GM12878 (cell line): ENCODE results near the gene ISG20. TPM values are rescaled to one million over a fixed set of nuclear protein-coding genes. Genes with fewer than 3 reads are reported as not detected.

Experiments used
- ATAC-seq: fragments of 200-7000 bp; cut with Tn5 transposase; 3 replicates; pipeline ENCODE4 v1.9.1; 2020; ENCODE audit warnings: mild to moderate bottlenecking, moderate library complexity
- BruUV-seq: library from RNA; stranded (reverse); fragments of 400-500 nt; replicated peaks from 2 replicates; lab custom pipeline; 2021; lab: Mats Ljungman, UMichigan
- CTCF ChIA-PET: fragments of 300-600 bp; sonication (Branson Sonifier 250); formaldehyde crosslinking; extraction: SDS; loops from one replicate; lab custom pipeline; 2021; ENCODE audit warnings: inconsistent platforms; lab: Yijun Ruan, JAX
- POLR2A ChIA-PET: fragments of 350-600 bp; formaldehyde crosslinking; extraction: SDS; loops from one replicate; lab custom pipeline; 2021; ENCODE audit warnings: inconsistent platforms; lab: Charles Lee
- RAD21 ChIA-PET: fragments of 300-600 bp; sonication (Branson Sonifier 250); formaldehyde crosslinking; loops from one replicate; lab custom pipeline; 2023; ENCODE audit warnings: antibody characterized with exemption; ENCODE audit not compliant: unreplicated experiment; lab: Charles Lee
- SMC1A ChIA-PET: fragments of 300-600 bp; sonication (Branson Sonifier 250); formaldehyde crosslinking; loops from one replicate; lab custom pipeline; 2023; ENCODE audit not compliant: unreplicated experiment, uncharacterized antibody; lab: Charles Lee
- DNase-seq: peaks from one replicate; pipeline ENCODE4 v3.0.0-alpha.2; 2011; ENCODE audit warnings: low read depth, low spot score
- FAIRE-seq: peaks from 3 replicates; lab custom pipeline; 2011; peaks lifted over from hg19 to GRCh38; lab: Jason Lieb, UNC
- H2AFZ ChIP-seq: 2 replicates; pipeline ENCODE4 v1.6.0; 2011; ENCODE audit warnings: low read depth, low read length, control low read depth; ENCODE audit not compliant: control insufficient read depth
- H3K27ac ChIP-seq: 2 replicates; pipeline ENCODE4 v1.5.1; 2011; ENCODE audit warnings: control low read depth; ENCODE audit not compliant: control insufficient read depth, insufficient read depth
- H3K27me3 ChIP-seq, 2 experiments: replicated peaks in 1 of 2; 2 replicates each; pipeline versions ENCODE4 v1.6.0 to v1.6.1; 2011; ENCODE audit warnings: low read length in 1 of 2; ENCODE audit not compliant: control insufficient read depth in 2 of 2, insufficient read depth in 2 of 2
- H3K36me3 ChIP-seq, 2 experiments: 2 replicates each; pipeline ENCODE4 v1.5.1; 2011; ENCODE audit warnings: low read length in 1 of 2; ENCODE audit not compliant: control insufficient read depth in 2 of 2, insufficient read depth in 2 of 2
- H3K4me1 ChIP-seq: 2 replicates; pipeline ENCODE4 v1.6.1; 2011; ENCODE audit warnings: mild to moderate bottlenecking, low read length, moderate library complexity, mixed read lengths; ENCODE audit not compliant: control insufficient read depth, insufficient read depth
- H3K4me2 ChIP-seq: 2 replicates; pipeline ENCODE4 v1.6.0; 2011; ENCODE audit warnings: control low read depth; ENCODE audit not compliant: control insufficient read depth, insufficient read depth
- H3K4me3 ChIP-seq: fragments of 200-600 bp; sonication (generic); 2 replicates; pipeline ENCODE4 v1.5.1; 2016
- H3K79me2 ChIP-seq: 2 replicates; pipeline ENCODE4 v1.6.0; 2011; ENCODE audit warnings: low read length; ENCODE audit not compliant: control insufficient read depth, insufficient read depth
- H3K9ac ChIP-seq: 2 replicates; pipeline ENCODE4 v1.8.0; 2011; ENCODE audit warnings: low read length, control low read depth, mixed read lengths; ENCODE audit not compliant: control insufficient read depth, insufficient read depth
- H3K9me3 ChIP-seq: replicated peaks from 3 replicates; pipeline ENCODE4 v1.5.1; 2011; ENCODE audit warnings: mild to moderate bottlenecking, low read length; ENCODE audit not compliant: control insufficient read depth, insufficient read depth
- H4K20me1 ChIP-seq: 2 replicates; pipeline ENCODE4 v1.6.0; 2011; ENCODE audit not compliant: control insufficient read depth, insufficient read depth
- BHLHE40 ChIP-seq, 2 experiments: fragments of 450-650 bp in 1 of 2; IDR thresholded peaks; 2 replicates each; pipeline ENCODE4 v1.6.1; 2011 to 2017; ENCODE audit warnings: low read depth in 2 of 2, borderline replicate concordance in 1 of 2, improper control_type of control experiment in 1 of 2, low read length in 1 of 2, mild to moderate bottlenecking in 1 of 2
- BMI1 ChIP-seq: fragments of 450-650 bp; IDR thresholded peaks from 2 replicates; pipeline ENCODE4 v1.6.1; 2016; ENCODE audit warnings: mild to moderate bottlenecking, moderate library complexity, borderline replicate concordance
- BRCA1 ChIP-seq: IDR thresholded peaks from 2 replicates; pipeline ENCODE4 v1.6.1; 2011; ENCODE audit warnings: low read depth, low read length, improper control_type of control experiment
- CTCF ChIP-seq, 3 experiments: IDR thresholded peaks in 2 of 3; conservative IDR thresholded peaks in 1 of 3; 2 replicates each; pipeline ENCODE4 v1.5.1; 2011; ENCODE audit warnings: low read depth in 3 of 3, low read length in 3 of 3, mild to moderate bottlenecking in 3 of 3, control low read depth in 2 of 3, moderate library complexity in 2 of 3, inconsistent platforms in 1 of 3, mixed read lengths in 1 of 3; ENCODE audit not compliant: control insufficient read depth in 2 of 3, insufficient read depth in 1 of 3; ENCODE audit errors: extremely low read depth in 1 of 3
- GABPA ChIP-seq: IDR thresholded peaks from 2 replicates; pipeline ENCODE4 v1.6.1; 2014; ENCODE audit warnings: antibody characterized with exemption, low read depth, mild to moderate bottlenecking, inconsistent platforms
- HDAC6 ChIP-seq: fragments of 200-600 bp; sonication (generic); IDR thresholded peaks from one replicate; pipeline ENCODE4 v1.8.0; 2017; ENCODE audit warnings: antibody characterized with exemption; ENCODE audit not compliant: unreplicated experiment
- HDGF ChIP-seq: fragments of 450-650 bp; IDR thresholded peaks from 2 replicates; pipeline ENCODE4 v1.6.1; 2016; ENCODE audit warnings: antibody characterized with exemption
- KLF5 ChIP-seq: fragments of 450-650 bp; IDR thresholded peaks from 2 replicates; pipeline ENCODE4 v1.6.1; 2014; ENCODE audit warnings: mild to moderate bottlenecking; ENCODE audit not compliant: partially characterized antibody
- LARP7 ChIP-seq: fragments of 450-650 bp; IDR thresholded peaks from 2 replicates; pipeline ENCODE4 v1.6.1; 2017; ENCODE audit warnings: mild to moderate bottlenecking
- MTA2 ChIP-seq: fragments of 450-650 bp; IDR thresholded peaks from 2 replicates; pipeline ENCODE4 v1.6.1; 2016; ENCODE audit warnings: low read depth, mild to moderate bottlenecking, moderate library complexity
- POU2F2 ChIP-seq: IDR thresholded peaks from 3 replicates; pipeline ENCODE4 v1.6.1; 2011; ENCODE audit warnings: low read depth, mild to moderate bottlenecking, low read length, borderline replicate concordance
- RAD21 ChIP-seq: IDR thresholded peaks from 2 replicates; pipeline ENCODE4 v1.6.1; 2011; ENCODE audit warnings: mild to moderate bottlenecking, low read depth, low read length, moderate library complexity; ENCODE audit not compliant: insufficient read depth
- TBL1XR1 ChIP-seq: IDR thresholded peaks from 2 replicates; pipeline ENCODE4 v1.6.1; 2012; ENCODE audit warnings: low read depth, low read length, improper control_type of control experiment
- YY1 ChIP-seq: IDR thresholded peaks from 2 replicates; pipeline ENCODE4 v1.6.1; 2011; ENCODE audit warnings: low read depth, mild to moderate bottlenecking, low read length
- WGBS: methylation state at CpG from one replicate; pipeline ENCODE4 v1.1.6; 2016; ENCODE audit warnings: low lambda C conversion rate; ENCODE audit not compliant: insufficient replicate concordance, insufficient coverage; ENCODE audit errors: missing lambda C conversion rate; 5-methylcytosine and 5-hydroxymethylcytosine counted together
- in situ Hi-C: fragments of 300-500 bp; cut with MboI; formaldehyde crosslinking; loops from 9 replicates; pipeline ENCODE4 v1.14.3; 2018; ENCODE audit warnings: mixed read lengths
- intact Hi-C: fragments of 100-400 bp; cut with micrococcal nuclease; formaldehyde crosslinking; loops from one replicate; pipeline ENCODE4 v1.14.2; 2022; ENCODE audit not compliant: unreplicated experiment
- polyA plus RNA-seq, 11 experiments: library from polyadenylated mRNA; depleted of rRNA in 4 of 11; unstranded in 6 of 11; stranded (reverse) in 5 of 11; fragments of >200 nt; fragmentation: Nextera tagmentation in 4 of 11; fragmentation: Illumina TruSeq in 1 of 11; extraction: Ambion mirVana in 4 of 11; extraction: Trizol in 1 of 11; gene quantifications; 1 replicate in 1 of 11; 2 replicates in 10 of 11; pipeline versions ENCODE4 v1.2.1 to v1.2.3, GENCODE V29; 2011 to 2016; ENCODE audit warnings: inconsistent platforms in 2 of 11, missing spikeins in 2 of 11, low read depth in 1 of 11
- total RNA-seq, 4 experiments: library from RNA; depleted of rRNA in 3 of 4; stranded (reverse); fragments of >200 nt in 3 of 4; fragmentation: Illumina TruSeq in 1 of 4; extraction: Trizol in 1 of 4; gene quantifications; 2 replicates each; pipeline versions ENCODE4 v1.2.1 to v1.2.3, GENCODE V29; 2013 to 2021
- TF ChIP-seq, protein P1 (sequence below): IDR thresholded peaks from 2 replicates; pipeline ENCODE4 v1.6.1; 2011; ENCODE audit warnings: low read depth, mild to moderate bottlenecking, low read length, moderate library complexity, borderline replicate concordance; ENCODE audit errors: extremely low read depth
- TF ChIP-seq, protein P2 (sequence below): fragments of 450-650 bp; IDR thresholded peaks from 2 replicates; pipeline ENCODE4 v1.6.1; 2017; ENCODE audit warnings: mild to moderate bottlenecking

Gene ISG20
- total and polyA plus RNA-seq, 10 of the 15 experiments (the other 5 are each of a cell fraction or from before 2014, with no cell fraction given): 23.4 to 210 (median 85.9) TPM

- TF ChIP-seq CTCF (IDR thresholded peaks at IDR 0.05 in 2 of 3, conservative IDR thresholded peaks at IDR 0.05 in 1 of 3; ENCODE audit: control insufficient read depth in 2 of 3, extremely low read depth in 1 of 3, insufficient read depth in 1 of 3, low read depth in 3 of 3, low read length in 3 of 3) (peak; percentile 67 to 76 (median 73)), GABPA (no peak), TBL1XR1 (no peak)
Observed at GRCh38 chr15:88701561-88702095, 62.8 kb downstream of the ISG20 start (continued).

GRCh38 chr15:88702983-88703382, 64.2 kb downstream of the ISG20 start:
- Histone ChIP-seq H3K4me2 (no peak overlapping the region), H3K9ac (no peak overlapping the region), H3K4me1 (no peaks in the 10 kb centered on the region), H3K79me2 (no peaks in the 10 kb centered on the region), H4K20me1 (no peaks in the 10 kb centered on the region), H3K36me3 (no peaks in the 10 kb centered on the region), H3K27ac (no peak overlapping the region), H3K4me3 (no peak overlapping the region), H3K27me3 (peaks cover 3 to 5% of the 10 kb centered on the region in 2 experiments), H2AFZ (no peak overlapping the region), H3K9me3 (no peaks in the 10 kb centered on the region)
- intact Hi-C loops: loop anchor here (5.0 kb wide), 1 partner anchor 226 kb away; no protein-coding TSS in a partner anchor
- in situ Hi-C loops: loop anchor here (5.0 kb wide), 1 partner anchor 76 kb away; no protein-coding TSS in a partner anchor
- ChIA-PET SMC1A (interaction anchor here (1.1 kb wide), 1 partner anchor 78 kb away, joined by 4 read pairs; no protein-coding TSS in a partner anchor), RAD21 (interaction anchor here (1.5 kb wide), 1 partner anchor 78 kb away, joined by 4 read pairs; no protein-coding TSS in a partner anchor), CTCF (interaction anchor here (0.7 to 1.5 kb wide), 2 partner anchors 12 to 79 kb away, joined by 3 to 10 read pairs; no protein-coding TSS in a partner anchor), POLR2A (no interaction called here)
- no peak for TF ChIP-seq BMI1
- TF ChIP-seq YY1: no peak
- TF ChIP-seq KLF5: no peak
- TF ChIP-seq, protein P1, sequence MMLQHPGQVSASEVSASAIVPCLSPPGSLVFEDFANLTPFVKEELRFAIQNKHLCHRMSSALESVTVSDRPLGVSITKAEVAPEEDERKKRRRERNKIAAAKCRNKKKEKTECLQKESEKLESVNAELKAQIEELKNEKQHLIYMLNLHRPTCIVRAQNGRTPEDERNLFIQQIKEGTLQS: no peak
- TF ChIP-seq HDAC6: no peak
- TF ChIP-seq, protein P2, sequence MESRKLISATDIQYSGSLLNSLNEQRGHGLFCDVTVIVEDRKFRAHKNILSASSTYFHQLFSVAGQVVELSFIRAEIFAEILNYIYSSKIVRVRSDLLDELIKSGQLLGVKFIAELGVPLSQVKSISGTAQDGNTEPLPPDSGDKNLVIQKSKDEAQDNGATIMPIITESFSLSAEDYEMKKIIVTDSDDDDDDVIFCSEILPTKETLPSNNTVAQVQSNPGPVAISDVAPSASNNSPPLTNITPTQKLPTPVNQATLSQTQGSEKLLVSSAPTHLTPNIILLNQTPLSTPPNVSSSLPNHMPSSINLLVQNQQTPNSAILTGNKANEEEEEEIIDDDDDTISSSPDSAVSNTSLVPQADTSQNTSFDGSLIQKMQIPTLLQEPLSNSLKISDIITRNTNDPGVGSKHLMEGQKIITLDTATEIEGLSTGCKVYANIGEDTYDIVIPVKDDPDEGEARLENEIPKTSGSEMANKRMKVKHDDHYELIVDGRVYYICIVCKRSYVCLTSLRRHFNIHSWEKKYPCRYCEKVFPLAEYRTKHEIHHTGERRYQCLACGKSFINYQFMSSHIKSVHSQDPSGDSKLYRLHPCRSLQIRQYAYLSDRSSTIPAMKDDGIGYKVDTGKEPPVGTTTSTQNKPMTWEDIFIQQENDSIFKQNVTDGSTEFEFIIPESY: no peak
- no peak for TF ChIP-seq HDGF
- TF ChIP-seq MTA2: no peak
- no peak for TF ChIP-seq POU2F2
- TF ChIP-seq BRCA1: no peak
- TF ChIP-seq RAD21: no peak
- no peak for TF ChIP-seq BHLHE40 (IDR thresholded peaks at IDR 0.05; ENCODE audit: borderline replicate concordance in 1 of 2, low read depth in 2 of 2, low read length in 1 of 2)
- TF ChIP-seq LARP7: no peak
- WGBS: 35% methylated on average over 5 of the region's 5 CpGs
- ATAC-seq (no peak), FAIRE-seq (no peak), DNase-seq (no peak)
- no TSS peak for BruUV-seq
